Stimulated activated memory B cell treated with anti-CD40 and anti-IgM and Interleukin-4, amounts not matched to agents 10 μg/mL and 1 μg/mL and 100 μg/mL, for 72 hours (primary cell): ENCODE data around the gene LHFPL3.
"Not testable (repeated sequence)": the region's sequence is repeated elsewhere in the genome, so short reads cannot be mapped to it uniquely, and the experiment has no call there.

Source experiments
- ATAC-seq: fragments of 150-1000 bp; cut with Tn5 transposase; 2 replicates; pipeline ENCODE4 v1.10.0; 2021
- H3K27ac Mint-ChIP-seq: one replicate; pipeline ENCODE4 v1.8.0; 2022; ENCODE audit warnings: mild to moderate bottlenecking, mixed read lengths
- H3K27me3 Mint-ChIP-seq: one replicate; pipeline ENCODE4 v1.8.0; 2022; ENCODE audit warnings: mixed read lengths
- H3K36me3 Mint-ChIP-seq: one replicate; pipeline ENCODE4 v1.8.0; 2022; ENCODE audit warnings: mixed read lengths
- H3K4me1 Mint-ChIP-seq: one replicate; pipeline ENCODE4 v1.8.0; 2022; ENCODE audit warnings: mixed read lengths
- H3K4me3 Mint-ChIP-seq: one replicate; pipeline ENCODE4 v1.8.0; 2022; ENCODE audit warnings: mild to moderate bottlenecking, moderate library complexity, mixed read lengths
- H3K9me3 Mint-ChIP-seq: one replicate; pipeline ENCODE4 v1.8.0; 2022; ENCODE audit warnings: mixed read lengths

LHFPL3 gene

DNA sequence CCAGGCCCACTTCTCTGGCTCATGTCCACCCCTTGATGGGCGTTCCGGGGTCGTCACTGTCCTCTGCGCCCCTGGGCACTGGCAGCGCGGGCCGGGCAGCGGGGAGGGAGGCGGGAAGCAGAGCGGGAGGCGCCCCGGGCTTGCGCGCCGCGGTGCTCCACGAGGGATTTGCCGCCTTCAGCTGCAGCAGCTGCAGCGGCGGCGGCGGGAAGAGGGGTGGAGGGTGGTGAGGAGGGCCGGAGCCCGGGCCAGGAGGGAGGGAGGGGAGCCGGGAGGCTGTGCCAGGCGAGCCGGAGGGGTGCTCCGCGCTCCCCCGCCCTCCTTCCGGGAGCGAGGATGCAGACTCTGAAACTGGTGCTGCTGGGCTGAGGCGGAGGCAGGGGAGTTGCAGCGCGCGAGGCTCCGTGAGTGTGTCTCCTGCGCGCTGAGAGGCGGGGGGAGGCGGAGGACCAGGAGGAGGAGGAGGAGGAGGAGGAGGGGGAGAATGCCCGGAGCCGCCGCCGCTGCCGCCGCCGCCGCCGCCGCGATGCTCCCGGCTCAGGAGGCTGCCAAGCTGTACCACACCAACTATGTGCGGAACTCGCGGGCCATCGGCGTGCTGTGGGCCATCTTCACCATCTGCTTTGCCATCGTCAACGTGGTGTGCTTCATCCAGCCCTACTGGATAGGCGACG lies at the start of gene LHFPL3:
Gene LHFPL3 (plus strand): TSS at position 308 of the 674 bp plus-strand sequence.
- Mint-ChIP-seq H3K27me3 (peaks cover 46% of the 10 kb centered on the region), H3K4me1 (peaks cover 6% of the 10 kb centered on the region), H3K4me3 (no peak within 1 kb of the TSS), H3K27ac (no peak within 1 kb of the TSS), H3K9me3 (no peaks in the 10 kb centered on the region), H3K36me3 (no peaks in the 10 kb centered on the region)
- peak; percentile 29 for ATAC-seq

DNA sequence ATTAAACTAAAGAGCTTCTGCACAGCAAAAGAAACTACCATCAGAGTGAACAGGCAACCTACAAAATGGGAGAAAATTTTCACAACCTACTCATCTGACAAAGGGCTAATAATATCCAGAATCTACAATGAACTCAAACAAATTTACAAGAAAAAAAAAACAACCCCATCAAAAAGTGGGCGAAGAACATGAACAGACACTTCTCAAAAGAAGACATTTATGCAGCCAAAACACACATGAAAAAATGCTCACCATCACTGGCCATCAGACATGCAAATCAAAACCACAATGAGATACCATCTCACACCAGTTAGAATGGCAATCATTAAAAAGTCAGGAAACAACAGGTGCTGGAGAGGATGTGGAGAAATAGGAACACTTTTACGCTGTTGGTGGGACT lies 46.7 kb upstream of the LHFPL3 start:
- not testable (repeated sequence) for H3K4me3 Mint-ChIP-seq, H3K4me1 Mint-ChIP-seq, H3K36me3 Mint-ChIP-seq, H3K27me3 Mint-ChIP-seq, ATAC-seq, H3K27ac Mint-ChIP-seq, H3K9me3 Mint-ChIP-seq

DNA sequence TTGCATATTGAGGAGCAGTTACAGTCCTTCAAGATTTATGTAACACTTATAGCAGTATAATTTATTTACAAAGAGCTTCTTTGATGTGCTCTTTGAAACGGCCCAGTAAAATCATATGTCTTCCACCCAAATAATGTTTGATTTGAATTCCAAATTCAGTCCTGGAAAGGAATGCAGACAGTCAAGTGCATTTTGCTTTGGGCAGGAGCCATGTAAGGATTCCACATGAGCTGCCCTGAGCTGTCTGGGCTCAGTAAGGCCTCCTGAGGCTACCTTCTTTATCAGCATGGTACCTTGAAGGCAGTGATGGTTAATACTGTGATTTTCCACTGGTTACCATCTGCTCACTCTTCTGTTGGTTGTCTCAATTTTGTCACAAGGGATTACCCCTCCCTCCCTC lies 41.6 kb upstream of the LHFPL3 start:
- Mint-ChIP-seq H3K36me3 (no peaks in the 10 kb centered on the region), H3K27ac (no peak overlapping the region), H3K4me3 (no peak overlapping the region), H3K4me1 (no peaks in the 10 kb centered on the region), H3K27me3 (no peaks in the 10 kb centered on the region), H3K9me3 (no peaks in the 10 kb centered on the region)
- no peak for ATAC-seq

DNA sequence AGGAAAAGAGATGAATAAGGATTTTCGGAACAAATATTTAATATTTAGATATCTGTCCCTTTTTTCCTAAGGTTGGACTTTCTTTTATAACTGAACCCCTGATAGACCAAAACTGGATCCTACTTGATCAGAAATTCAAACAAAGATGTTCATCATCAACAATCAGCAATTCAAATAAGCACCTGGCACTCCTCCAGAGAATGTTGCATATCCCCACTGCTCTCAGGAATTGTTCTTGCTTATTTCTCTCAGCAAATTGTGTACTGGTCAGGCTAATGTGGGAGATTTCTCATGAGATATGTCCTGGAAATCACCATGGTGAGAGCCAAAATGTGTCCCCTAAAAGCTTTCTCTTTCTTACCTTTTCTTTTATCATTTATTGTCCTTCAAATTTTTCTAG lies 40.3 kb upstream of the LHFPL3 start:
- Mint-ChIP-seq H3K4me1 (no peaks in the 10 kb centered on the region), H3K9me3 (no peaks in the 10 kb centered on the region), H3K4me3 (no peak overlapping the region), H3K27me3 (no peaks in the 10 kb centered on the region), H3K27ac (no peak overlapping the region), H3K36me3 (no peaks in the 10 kb centered on the region)
- ATAC-seq, result no peak

DNA sequence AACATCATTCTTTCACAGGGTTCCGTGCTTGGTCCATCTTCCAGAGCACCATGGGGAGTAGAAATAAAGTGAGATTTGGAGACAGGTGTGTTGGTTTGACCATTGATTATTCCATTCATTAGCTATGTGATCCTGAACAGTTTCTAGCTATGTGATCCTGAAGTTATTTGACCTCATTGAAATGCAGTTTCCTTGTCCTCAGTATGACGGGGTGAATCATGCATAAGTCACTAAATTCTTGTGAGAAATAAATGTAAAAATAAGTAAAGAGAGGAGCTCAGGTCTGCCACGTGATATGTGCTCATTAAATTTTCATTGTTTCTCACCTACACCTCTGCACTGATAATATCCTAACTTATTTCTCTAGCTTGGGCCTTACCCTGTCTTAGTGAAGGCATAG lies 34.1 kb upstream of the LHFPL3 start:
- peaks cover 6% of the 10 kb centered on the region for H3K9me3 Mint-ChIP-seq
- no peaks in the 10 kb centered on the region for H3K4me1 Mint-ChIP-seq
- H3K27ac Mint-ChIP-seq, result no peak overlapping the region
- no peaks in the 10 kb centered on the region for H3K36me3 Mint-ChIP-seq
- ATAC-seq, result no peak
- H3K4me3 Mint-ChIP-seq, result no peak overlapping the region
- no peaks in the 10 kb centered on the region for H3K27me3 Mint-ChIP-seq

DNA sequence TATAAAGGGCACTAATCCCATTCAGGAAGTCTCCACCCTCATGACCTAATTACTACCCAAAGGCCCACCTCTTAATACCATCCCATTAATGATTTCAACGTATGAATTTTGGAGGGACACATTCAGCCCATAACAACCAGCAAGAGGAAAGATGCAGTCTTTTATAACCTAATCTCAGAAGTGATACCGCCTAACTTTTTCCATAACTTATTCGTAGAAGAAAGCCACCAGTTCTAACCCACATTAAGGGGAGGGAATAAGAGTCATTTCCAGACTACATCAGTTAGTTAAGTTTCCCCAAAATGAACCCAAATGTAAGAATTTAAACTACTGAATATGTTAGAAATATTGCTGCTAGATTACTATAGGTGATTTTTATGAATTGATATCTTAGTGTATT lies 32.1 kb upstream of the LHFPL3 start:
- Mint-ChIP-seq H3K27me3 (peaks cover 16% of the 10 kb centered on the region), H3K36me3 (no peaks in the 10 kb centered on the region), H3K27ac (no peak overlapping the region), H3K4me1 (no peaks in the 10 kb centered on the region), H3K9me3 (peaks cover 6% of the 10 kb centered on the region), H3K4me3 (no peak overlapping the region)
- ATAC-seq, result no peak

DNA sequence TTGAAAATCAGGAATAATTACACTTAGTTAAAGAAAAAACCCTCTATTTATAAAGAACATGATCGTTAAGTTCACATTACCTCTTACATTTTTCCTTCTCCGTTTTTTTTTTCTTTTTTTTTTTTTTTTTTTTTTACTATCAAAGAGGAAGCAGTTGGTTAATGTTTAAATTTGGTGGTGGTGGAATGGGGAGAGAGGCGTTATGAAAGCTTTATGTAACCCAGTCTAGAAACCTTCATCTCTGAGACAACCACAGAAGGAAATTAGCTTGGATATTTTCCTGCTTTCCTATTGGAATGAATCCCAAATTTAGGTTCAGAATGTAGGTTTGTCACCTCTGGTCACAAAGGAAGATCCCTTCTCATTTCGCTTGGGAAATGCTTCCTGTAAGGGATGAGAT lies 31.5 kb upstream of the LHFPL3 start:
- Mint-ChIP-seq H3K4me1 (no peaks in the 10 kb centered on the region), H3K27me3 (peaks cover 19% of the 10 kb centered on the region), H3K36me3 (no peaks in the 10 kb centered on the region), H3K9me3 (peaks cover 6% of the 10 kb centered on the region), H3K27ac (no peak overlapping the region), H3K4me3 (no peak overlapping the region)
- no peak for ATAC-seq

DNA sequence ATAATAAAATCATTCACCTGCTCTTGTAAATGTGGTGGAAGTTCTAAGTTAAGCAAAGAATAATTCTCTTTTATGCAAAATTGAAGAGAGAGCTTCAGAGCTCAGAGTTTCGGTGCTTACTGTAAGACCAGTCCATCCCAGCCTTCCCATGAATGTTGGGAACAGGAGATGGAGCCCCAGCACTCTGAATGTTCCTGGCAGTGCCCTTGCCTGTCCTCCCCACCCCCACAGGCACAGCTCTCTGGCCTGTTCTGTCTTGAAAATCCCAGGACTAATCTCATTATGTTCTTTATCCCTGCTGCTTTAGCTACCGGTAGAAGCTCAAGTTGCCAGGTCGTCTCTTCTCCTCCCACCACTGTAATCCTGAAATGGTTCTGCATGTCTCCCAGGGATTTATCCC lies 29.1 kb upstream of the LHFPL3 start:
- H3K27ac Mint-ChIP-seq, result no peak overlapping the region
- H3K9me3 Mint-ChIP-seq, result peaks cover 6% of the 10 kb centered on the region
- H3K36me3 Mint-ChIP-seq, result no peaks in the 10 kb centered on the region
- H3K4me1 Mint-ChIP-seq, result no peaks in the 10 kb centered on the region
- H3K27me3 Mint-ChIP-seq, result peaks cover 19% of the 10 kb centered on the region
- no peak for ATAC-seq
- H3K4me3 Mint-ChIP-seq, result no peak overlapping the region

DNA sequence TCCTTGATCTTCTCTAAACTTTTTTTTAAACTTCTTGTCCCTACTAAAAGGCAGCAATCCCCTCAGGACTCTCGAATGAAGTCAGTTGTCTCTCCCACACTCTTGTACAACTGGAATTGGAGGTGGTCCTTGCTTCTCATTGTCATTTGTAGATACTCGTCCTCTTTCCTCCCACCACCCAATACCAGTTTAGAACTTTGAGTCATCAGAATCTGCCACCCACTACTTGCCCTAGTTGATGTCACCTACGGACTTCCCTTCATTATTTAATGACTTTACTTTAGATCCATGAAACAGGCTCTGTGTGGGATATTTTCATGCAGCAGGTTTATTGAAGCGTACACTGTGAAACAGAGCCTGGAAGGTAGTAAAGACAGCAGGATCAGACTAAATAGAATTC lies 28.6 kb upstream of the LHFPL3 start:
- peaks cover 4% of the 10 kb centered on the region for H3K9me3 Mint-ChIP-seq
- H3K27me3 Mint-ChIP-seq, result peaks cover 19% of the 10 kb centered on the region
- H3K36me3 Mint-ChIP-seq, result no peaks in the 10 kb centered on the region
- H3K27ac Mint-ChIP-seq, result no peak overlapping the region
- ATAC-seq, result no peak
- H3K4me1 Mint-ChIP-seq, result no peaks in the 10 kb centered on the region
- H3K4me3 Mint-ChIP-seq, result no peak overlapping the region

DNA sequence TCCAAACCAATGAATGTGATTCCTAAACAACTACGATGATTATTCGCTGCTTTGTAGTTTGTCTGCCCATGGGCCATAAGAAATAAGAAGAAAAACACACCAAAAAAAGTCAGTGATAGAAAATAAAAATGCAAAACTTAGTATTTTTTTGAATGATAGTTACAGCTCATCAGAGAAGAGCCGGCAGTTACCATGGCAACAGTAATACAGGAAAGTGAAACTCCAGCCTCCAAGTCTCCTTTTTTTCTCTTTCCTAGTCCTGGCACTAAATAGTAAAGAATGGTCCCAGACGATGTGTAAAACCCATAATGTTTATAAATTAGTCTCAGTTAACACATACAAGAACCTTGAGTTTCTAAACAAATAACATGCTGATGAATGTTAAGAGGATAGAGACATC lies 21.6 kb upstream of the LHFPL3 start:
- ATAC-seq, result no peak
- no peaks in the 10 kb centered on the region for H3K27me3 Mint-ChIP-seq
- H3K9me3 Mint-ChIP-seq, result no peaks in the 10 kb centered on the region
- H3K27ac Mint-ChIP-seq, result no peak overlapping the region
- H3K4me3 Mint-ChIP-seq, result no peak overlapping the region
- no peaks in the 10 kb centered on the region for H3K36me3 Mint-ChIP-seq
- H3K4me1 Mint-ChIP-seq, result no peaks in the 10 kb centered on the region

DNA sequence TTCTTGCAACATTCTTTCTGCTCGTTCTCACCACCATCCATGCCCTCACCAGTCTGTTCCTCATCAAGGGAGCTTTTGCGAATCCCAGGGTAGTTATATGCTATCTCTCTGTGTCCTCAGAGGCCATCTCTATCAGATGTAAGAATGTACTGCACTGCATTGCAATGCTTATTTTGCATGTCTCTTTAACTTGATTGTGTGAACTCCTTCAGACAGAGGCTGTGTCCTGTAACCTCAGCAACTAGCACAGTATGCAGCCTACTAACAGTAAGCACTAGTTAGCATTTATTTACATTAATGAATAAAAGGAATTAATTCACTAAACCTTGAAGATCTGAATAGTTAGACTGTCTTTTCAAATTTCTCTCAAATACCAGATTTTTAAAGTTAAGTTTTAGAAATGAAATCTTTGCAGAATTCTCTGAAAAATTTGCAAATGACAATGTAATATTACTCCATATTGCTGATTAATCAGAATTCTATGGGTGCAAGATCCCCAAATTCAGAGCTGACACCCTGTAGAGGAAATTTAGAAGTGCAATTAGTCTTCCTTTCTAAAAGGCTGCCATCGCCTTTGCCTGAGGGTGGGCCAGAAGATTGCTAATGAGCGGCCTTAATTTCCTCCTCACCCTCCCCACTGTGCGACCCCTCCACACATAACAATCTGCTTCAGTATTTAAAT lies 10.3 kb upstream of the LHFPL3 start:
- ATAC-seq, result no peak
- Mint-ChIP-seq H3K4me3 (no peak overlapping the region), H3K36me3 (no peaks in the 10 kb centered on the region), H3K27me3 (peaks cover 7% of the 10 kb centered on the region), H3K27ac (no peak overlapping the region), H3K4me1 (no peaks in the 10 kb centered on the region), H3K9me3 (peaks cover 20% of the 10 kb centered on the region)

DNA sequence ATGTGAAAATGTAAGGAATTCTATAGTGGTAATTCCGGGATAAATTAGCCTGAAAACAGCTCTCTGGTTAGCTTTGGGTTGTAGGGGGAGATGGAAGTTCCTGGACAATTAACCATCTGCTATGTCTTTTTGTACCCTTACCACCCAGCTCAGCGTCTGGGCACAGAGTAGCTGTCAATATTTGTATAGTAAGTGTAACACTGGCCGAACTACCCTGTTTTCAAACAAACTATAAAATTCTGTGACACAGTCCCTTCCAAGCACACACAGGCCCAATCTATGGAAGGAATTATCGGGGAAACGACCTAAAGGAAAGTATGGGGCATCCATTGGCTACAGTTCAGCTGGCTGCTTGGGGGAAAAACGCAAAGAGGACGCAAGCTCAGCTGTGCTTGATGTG lies 869 bp upstream of the LHFPL3 start:
- no peak overlapping the region for H3K27ac Mint-ChIP-seq
- no peaks in the 10 kb centered on the region for H3K36me3 Mint-ChIP-seq
- ATAC-seq, result no peak
- no peaks in the 10 kb centered on the region for H3K9me3 Mint-ChIP-seq
- no peak overlapping the region for H3K4me3 Mint-ChIP-seq
- H3K4me1 Mint-ChIP-seq, result peaks cover 6% of the 10 kb centered on the region
- peaks cover 46% of the 10 kb centered on the region for H3K27me3 Mint-ChIP-seq

DNA sequence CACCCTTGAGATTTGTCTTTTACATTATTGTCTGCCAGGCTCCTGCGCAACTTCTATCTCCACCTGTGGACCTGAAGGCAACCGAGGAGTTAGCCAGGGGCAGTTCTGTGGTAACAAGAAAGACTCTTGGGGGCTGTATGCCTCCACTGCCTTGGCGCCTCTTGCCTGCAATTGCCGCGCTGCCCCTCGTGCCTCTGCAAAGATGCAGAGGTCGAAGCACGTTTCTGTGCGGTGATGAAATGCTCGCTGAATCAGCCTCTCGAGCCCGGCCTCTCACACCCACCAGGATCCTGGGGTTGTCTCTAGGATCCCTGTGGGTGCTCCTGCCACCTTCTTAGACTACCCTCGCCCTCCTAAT lies 486 bp upstream of the LHFPL3 start:
- Mint-ChIP-seq H3K4me1 (peaks cover 6% of the 10 kb centered on the region), H3K4me3 (no peak overlapping the region), H3K36me3 (no peaks in the 10 kb centered on the region), H3K27me3 (peaks cover 46% of the 10 kb centered on the region), H3K9me3 (no peaks in the 10 kb centered on the region), H3K27ac (no peak overlapping the region)
- ATAC-seq, result peak; percentile 17

DNA sequence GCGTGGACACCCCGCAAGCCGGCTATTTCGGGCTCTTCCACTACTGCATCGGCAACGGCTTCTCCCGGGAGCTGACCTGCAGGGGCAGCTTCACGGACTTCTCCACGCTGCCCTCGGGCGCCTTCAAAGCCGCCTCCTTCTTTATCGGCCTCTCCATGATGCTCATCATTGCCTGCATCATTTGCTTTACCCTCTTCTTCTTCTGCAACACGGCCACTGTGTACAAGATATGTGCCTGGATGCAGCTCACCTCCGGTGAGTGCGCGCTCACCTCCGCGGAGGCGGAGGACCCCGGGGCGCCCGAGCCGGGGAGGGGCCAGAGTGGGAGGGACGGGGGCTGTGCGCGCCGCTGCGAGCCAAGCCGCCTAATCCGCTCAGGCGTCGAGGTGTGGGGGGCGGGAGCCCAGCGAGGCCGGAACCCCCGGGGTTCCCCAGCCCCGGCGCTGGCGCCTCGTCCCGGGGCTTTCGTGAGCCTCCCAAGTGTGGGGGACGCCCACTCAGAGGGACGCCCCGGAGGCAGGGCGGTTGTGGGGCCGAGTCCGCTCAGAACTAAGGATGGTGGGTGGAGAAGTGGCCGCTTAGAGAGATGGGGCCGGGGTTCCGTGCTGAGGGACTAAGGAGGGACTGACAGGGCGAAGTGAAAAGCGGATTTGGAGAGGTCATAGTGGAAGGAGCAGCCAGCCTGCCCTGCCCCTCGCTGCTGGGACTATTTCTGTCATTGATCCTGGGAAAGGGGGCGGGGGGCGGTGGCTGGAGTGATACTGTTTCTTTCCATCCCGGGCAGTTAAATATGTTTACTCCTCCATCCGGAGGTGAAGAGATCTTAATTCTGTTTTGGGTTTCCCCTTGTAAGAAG lies 795 bp downstream of the LHFPL3 start:
- ATAC-seq, result peak; percentile 41
- no peaks in the 10 kb centered on the region for H3K9me3 Mint-ChIP-seq
- H3K27me3 Mint-ChIP-seq, result peaks cover 46% of the 10 kb centered on the region
- no peak overlapping the region for H3K4me3 Mint-ChIP-seq
- H3K36me3 Mint-ChIP-seq, result no peaks in the 10 kb centered on the region
- no peak overlapping the region for H3K27ac Mint-ChIP-seq
- H3K4me1 Mint-ChIP-seq, result peaks cover 6% of the 10 kb centered on the region

DNA sequence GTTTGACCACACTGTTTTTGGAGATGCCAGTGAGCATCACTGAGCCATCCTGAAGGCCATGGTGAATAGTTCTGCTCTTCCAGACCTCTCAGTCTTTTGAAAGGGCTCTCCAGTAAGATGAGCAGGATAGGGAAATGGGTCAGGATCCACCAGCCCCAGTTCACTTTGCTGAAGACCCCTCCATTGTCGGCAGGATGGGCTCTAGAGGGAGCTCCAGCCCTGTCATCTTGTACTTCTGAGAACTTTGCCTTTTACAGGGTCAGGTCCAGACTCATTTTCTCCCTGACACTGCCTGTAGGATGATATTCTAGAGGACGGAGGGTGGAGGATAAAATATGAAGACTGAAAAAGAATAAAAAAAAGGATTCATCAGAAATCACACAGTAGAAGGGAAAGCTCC lies 13.1 kb downstream of the LHFPL3 start:
- ATAC-seq, result no peak
- Mint-ChIP-seq H3K4me1 (no peaks in the 10 kb centered on the region), H3K36me3 (no peaks in the 10 kb centered on the region), H3K9me3 (no peaks in the 10 kb centered on the region), H3K27ac (no peak overlapping the region), H3K4me3 (no peak overlapping the region), H3K27me3 (no peaks in the 10 kb centered on the region)

DNA sequence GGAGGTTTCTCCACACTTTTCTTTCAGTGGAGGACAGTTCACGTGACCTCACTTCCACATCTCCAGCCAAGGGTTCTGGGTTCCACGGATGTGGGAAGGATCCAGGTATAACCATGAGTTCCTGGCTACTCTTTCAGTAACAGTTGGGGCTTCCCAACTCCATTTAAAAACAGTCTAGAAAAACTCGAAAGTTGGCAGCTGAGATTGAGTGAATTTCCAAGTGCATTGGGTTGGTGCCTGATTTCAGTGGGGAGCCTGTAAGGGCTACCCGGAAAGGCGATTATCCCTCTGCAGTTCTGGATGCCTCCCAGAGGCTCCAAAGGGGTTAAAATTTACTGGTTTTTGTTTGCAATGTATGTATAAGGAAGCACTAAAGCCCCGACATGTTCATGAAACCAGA lies 24.3 kb downstream of the LHFPL3 start:
- no peak overlapping the region for H3K27ac Mint-ChIP-seq
- H3K4me3 Mint-ChIP-seq, result no peak overlapping the region
- no peaks in the 10 kb centered on the region for H3K4me1 Mint-ChIP-seq
- H3K9me3 Mint-ChIP-seq, result no peaks in the 10 kb centered on the region
- H3K36me3 Mint-ChIP-seq, result no peaks in the 10 kb centered on the region
- H3K27me3 Mint-ChIP-seq, result no peaks in the 10 kb centered on the region
- no peak for ATAC-seq
